HG02885 (cell line): Measurements from ENCODE around the gene SLC25A29.

ENCODE experiments used
- ATAC-seq: cut with Tn5 transposase; IDR thresholded peaks from one replicate; pipeline ENCODE4 v1.9.1; 2021; ENCODE audit warnings: mild to moderate bottlenecking; ENCODE audit not compliant: unreplicated experiment, poor library complexity

The SLC25A29 gene

GRCh38 chr14:100246809-100247428 is 59.3 kb downstream of the SLC25A29 start:
- no peak for ATAC-seq

GRCh38 chr14:100243020-100243419 is 63.2 kb downstream of the SLC25A29 start:
- ATAC-seq = no peak

GRCh38 chr14:100241279-100241678 is 65.0 kb downstream of the SLC25A29 start:
- no peak for ATAC-seq
